CD14-positive monocyte (primary cell): ENCODE results near the gene MORC3. TPM values are rescaled to one million over a fixed set of nuclear protein-coding genes. Genes with fewer than 3 reads are reported as not detected.
"Not testable (repeated sequence)": the region's sequence is repeated elsewhere in the genome, so short reads cannot be mapped to it uniquely, and the experiment has no call there.

Experiments used
- DNase-seq, 3 donors: peaks; one replicate each; pipeline ENCODE4 v3.0.0-alpha.2; 2011 to 2022
- H2AFZ ChIP-seq: 2 replicates; pipeline ENCODE4 v1.6.0; 2012; ENCODE audit warnings: mild to moderate bottlenecking, low read depth, low read length, inconsistent platforms; ENCODE audit not compliant: insufficient read depth, poor library complexity, severe bottlenecking
- H3K27ac ChIP-seq, 2 donors: 1 replicate in 1 of 2; 2 replicates in 1 of 2; pipeline ENCODE4 v1.5.1; 2012 to 2013; ENCODE audit warnings: low read length in 2 of 2, control low read depth in 1 of 2, inconsistent platforms in 1 of 2, low read depth in 1 of 2, mild to moderate bottlenecking in 1 of 2
- H3K27me3 ChIP-seq, 2 donors: one replicate each; pipeline versions ENCODE4 v1.6.0 to v1.6.1; 2011 to 2013; ENCODE audit warnings: low read length in 2 of 2; ENCODE audit not compliant: control insufficient read depth in 2 of 2, insufficient read depth in 2 of 2
- H3K36me3 ChIP-seq, 2 donors: replicated peaks in 1 of 2; 1 replicate in 1 of 2; 2 replicates in 1 of 2; pipeline versions ENCODE4 v1.5.1 to v1.6.1; 2012 to 2013; ENCODE audit warnings: low read length in 2 of 2, control low read depth in 1 of 2, inconsistent platforms in 1 of 2, mild to moderate bottlenecking in 1 of 2; ENCODE audit not compliant: insufficient read depth in 2 of 2, control insufficient read depth in 1 of 2
- H3K4me1 ChIP-seq, 2 donors: 1 replicate in 1 of 2; 2 replicates in 1 of 2; pipeline versions ENCODE4 v1.5.1 to v1.6.1; 2012 to 2013; ENCODE audit warnings: low read length in 2 of 2, control low read depth in 1 of 2, inconsistent platforms in 1 of 2, mild to moderate bottlenecking in 1 of 2, moderate library complexity in 1 of 2; ENCODE audit not compliant: insufficient read depth in 2 of 2, control insufficient read depth in 1 of 2
- H3K4me2 ChIP-seq: replicated peaks from 2 replicates; pipeline ENCODE3; 2012; ENCODE audit warnings: low read length, moderate library complexity, mild to moderate bottlenecking; ENCODE audit not compliant: poor library complexity, severe bottlenecking; ENCODE audit errors: extremely low read depth
- H3K4me3 ChIP-seq, 3 experiments: fragments of 200-600 bp in 1 of 3; sonication (generic) in 1 of 3; replicated peaks in 1 of 3; 1 replicate in 2 of 3; 2 replicates in 1 of 3; pipeline ENCODE4 v1.5.1; 2011 to 2013; ENCODE audit warnings: low read length in 3 of 3, mild to moderate bottlenecking in 3 of 3, control low read depth in 2 of 3, low read depth in 2 of 3, inconsistent platforms in 1 of 3, moderate library complexity in 1 of 3
- H3K79me2 ChIP-seq: 2 replicates; pipeline ENCODE4 v1.6.0; 2012; ENCODE audit warnings: mild to moderate bottlenecking, control low read depth, inconsistent platforms, low read length, moderate library complexity; ENCODE audit not compliant: insufficient read depth
- H3K9ac ChIP-seq: 2 replicates; pipeline ENCODE4 v1.6.0; 2017; ENCODE audit warnings: low read length, mild to moderate bottlenecking; ENCODE audit not compliant: insufficient read depth, poor library complexity, severe bottlenecking
- H3K9me3 ChIP-seq, 2 donors: replicated peaks in 1 of 2; 1 replicate in 1 of 2; 2 replicates in 1 of 2; pipeline versions ENCODE4 v1.5.1 to v1.6.1; 2012 to 2013; ENCODE audit warnings: low read length in 2 of 2, control low read depth in 1 of 2; ENCODE audit not compliant: control insufficient read depth in 1 of 2, insufficient read depth in 1 of 2
- H4K20me1 ChIP-seq: 2 replicates; pipeline ENCODE4 v1.6.0; 2012; ENCODE audit warnings: mild to moderate bottlenecking, low read length, control low read depth, moderate library complexity; ENCODE audit not compliant: insufficient read depth
- H3K27ac Mint-ChIP-seq, 7 donors: one replicate each; pipeline ENCODE4 v1.8.0; 2020; ENCODE audit warnings: mild to moderate bottlenecking in 7 of 7, mixed read lengths in 7 of 7, moderate library complexity in 6 of 7, inconsistent platforms in 2 of 7
- H3K27me3 Mint-ChIP-seq, 3 donors: one replicate each; pipeline ENCODE4 v1.8.0; 2021 to 2022; ENCODE audit warnings: low read depth in 3 of 3, mild to moderate bottlenecking in 3 of 3, mixed read lengths in 3 of 3, moderate library complexity in 3 of 3, inconsistent platforms in 1 of 3
- H3K36me3 Mint-ChIP-seq, 2 donors: one replicate each; pipeline ENCODE4 v1.8.0; 2020; ENCODE audit warnings: mixed read lengths in 2 of 2, inconsistent platforms in 1 of 2, mild to moderate bottlenecking in 1 of 2
- H3K4me1 Mint-ChIP-seq: one replicate; pipeline ENCODE4 v1.8.0; 2020; ENCODE audit warnings: mild to moderate bottlenecking, mixed read lengths
- H3K4me3 Mint-ChIP-seq, 2 donors: one replicate each; pipeline ENCODE4 v1.8.0; 2020; ENCODE audit warnings: mild to moderate bottlenecking in 2 of 2, mixed read lengths in 2 of 2, moderate library complexity in 1 of 2
- H3K9me3 Mint-ChIP-seq, 7 donors: one replicate each; pipeline ENCODE4 v1.8.0; 2020 to 2022; ENCODE audit warnings: mixed read lengths in 7 of 7, mild to moderate bottlenecking in 6 of 7, moderate library complexity in 6 of 7, inconsistent platforms in 2 of 7
- CTCF ChIP-seq: fragments of 200-600 bp; IDR thresholded peaks from one replicate; pipeline ENCODE4 v1.8.0; 2022; ENCODE audit warnings: antibody characterized with exemption, mild to moderate bottlenecking
- WGBS: methylation state at CpG from one replicate; pipeline ENCODE4 v1.1.5; 2013; ENCODE audit warnings: missing lambda C conversion rate; ENCODE audit not compliant: insufficient coverage; 5-methylcytosine and 5-hydroxymethylcytosine counted together
- intact Hi-C, 2 donors: fragments of 100-400 bp; cut with micrococcal nuclease; formaldehyde crosslinking; loops; one replicate each; pipeline versions ENCODE4 v1.15.0 to v1.15.1; 2023
- polyA minus RNA-seq: library from RNA; depleted of rRNA, polyadenylated mRNA; stranded (reverse); fragments of >200 nt; gene quantifications from 2 replicates; pipeline ENCODE4 v1.2.3, GENCODE V29; 2012
- polyA plus RNA-seq, 3 donors: library from polyadenylated mRNA; depleted of rRNA in 1 of 3; unstranded in 2 of 3; stranded (reverse) in 1 of 3; fragments of 300-500 nt in 2 of 3; fragments of >200 nt in 1 of 3; fragmentation: Illumina TruSeq in 2 of 3; gene quantifications; 1 replicate in 2 of 3; 2 replicates in 1 of 3; pipeline ENCODE4 v1.2.3, GENCODE V29; 2012 to 2021
- total RNA-seq, 12 experiments: library from RNA in 1 of 12; stranded (reverse) in 1 of 12; fragments of 120-200 nt in 1 of 12; gene quantifications; one replicate each; pipeline ENCODE4 v1.2.4 and lab custom pipeline; 2013 to 2026; ENCODE audit warnings: mixed read lengths in 6 of 12, inconsistent platforms in 1 of 12

MORC3 gene
- 69.9 TPM for total RNA-seq (2013)
- polyA plus RNA-seq (10 to 100 TPM; 16.3 to 27.6 (median 25.5) TPM), polyA minus RNA-seq (21.6 and 30.2 TPM in 2 replicates), total RNA-seq (lab: John Stamatoyannopoulos, UW) (164 to 447 (median 280) reads per million in 11 experiments)

DNA sequence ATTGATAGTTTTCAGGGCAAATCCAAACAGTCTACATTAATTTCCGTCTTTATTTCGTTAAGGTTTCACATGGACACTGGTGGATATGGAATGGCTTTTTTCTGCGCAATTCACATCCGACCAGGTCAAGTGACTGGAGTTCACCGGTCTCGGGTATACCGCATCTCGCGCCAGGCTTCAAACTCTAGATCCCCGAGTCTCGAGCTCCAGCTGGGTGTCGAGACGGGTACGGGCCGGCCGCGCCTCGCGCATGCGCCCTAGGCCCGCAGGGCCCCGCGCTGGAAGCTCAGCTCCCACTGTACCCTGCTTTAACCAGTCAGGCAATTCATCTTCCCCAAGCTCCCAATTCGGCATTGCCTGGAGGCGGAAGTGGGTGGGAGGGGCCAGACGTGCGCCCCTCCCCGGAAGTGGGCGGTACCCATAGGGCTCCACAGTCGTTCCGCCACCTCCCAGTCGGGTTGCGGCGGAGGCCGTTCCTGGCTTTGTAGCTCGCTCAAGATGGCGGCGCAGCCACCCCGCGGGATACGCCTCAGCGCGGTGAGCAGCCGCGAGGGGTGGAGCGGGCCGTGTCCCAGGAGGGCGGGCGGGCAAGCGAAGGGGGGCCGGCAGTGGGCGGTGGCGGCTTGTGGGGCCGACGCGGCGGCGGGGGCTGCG is at the start of gene MORC3:
TSS of gene MORC3 (plus strand) at position 431 of the 654 bp plus-strand sequence. CDS start at position 499, 68 bp downstream.
- Histone ChIP-seq H3K9ac (peak within 1 kb of the TSS; percentile 97), H3K4me2 (peak within 1 kb of the TSS; percentile 74), H3K27ac (peak within 1 kb of the TSS; percentile 86 to 90), H3K4me3 (peak within 1 kb of the TSS; percentile 81 to 93 (median 89)), H3K36me3 (peaks cover 5 to 12% of the 10 kb centered on the region in 2 donors), H4K20me1 (peaks cover 39% of the 10 kb centered on the region), H3K79me2 (peaks cover 47% of the 10 kb centered on the region), H3K9me3 (peaks cover 0 to 4% of the 10 kb centered on the region in 2 donors), H3K27me3 (no peaks in the 10 kb centered on the region), H3K4me1 (peaks cover 36 to 43% of the 10 kb centered on the region in 2 donors), H2AFZ (peak within 1 kb of the TSS; percentile 80)
- H3K9me3 Mint-ChIP-seq: peaks cover 0 to 15% (median 5%) of the 10 kb centered on the region in 7 donors
- intact Hi-C loops: loop anchor here (5.0 to 10.0 kb wide), 2 partner anchors 165 to 248 kb away; partner anchors contain the start of genes CBR1 (in 1 of the 2) and DOP1B (in 1 of the 2)
- peak within 1 kb of the TSS; percentile 92 to 98 (median 98) for H3K27ac Mint-ChIP-seq
- H3K27me3 Mint-ChIP-seq: peaks cover 0 to 6% (median 2%) of the 10 kb centered on the region in 3 donors
- H3K4me1 Mint-ChIP-seq: peaks cover 36% of the 10 kb centered on the region
- H3K4me3 Mint-ChIP-seq: peak within 1 kb of the TSS; percentile 86 to 95
- H3K36me3 Mint-ChIP-seq: peaks cover 15 to 16% of the 10 kb centered on the region in 2 donors
- under 1% methylated on average over 52 of the region's 59 CpGs for WGBS
- TF ChIP-seq CTCF: no peak
- peak; percentile 99 to 100 (median 99) for DNase-seq

- H3K27ac ChIP-seq, H3K79me2 ChIP-seq, H4K20me1 ChIP-seq, H3K9ac ChIP-seq, H3K27me3 ChIP-seq, H3K27me3 Mint-ChIP-seq, H3K4me1 ChIP-seq, H3K4me2 ChIP-seq, H2AFZ ChIP-seq, intact Hi-C loops, H3K9me3 ChIP-seq, H3K4me3 Mint-ChIP-seq, H3K4me1 Mint-ChIP-seq, H3K4me3 ChIP-seq, DNase-seq: not testable (repeated sequence)
- peaks cover 64 to 94% of the 10 kb centered on the region in 2 donors for H3K36me3 Mint-ChIP-seq
- peaks cover 0 to 11% (median 4%) of the 10 kb centered on the region in 7 donors for H3K9me3 Mint-ChIP-seq
- H3K36me3 ChIP-seq: peaks cover 33 to 84% of the 10 kb centered on the region in 2 donors
- WGBS: 100% methylated on average over 9 of the region's 12 CpGs
- H3K27ac Mint-ChIP-seq: peak overlapping the region in 1 of 7 donors; percentile 25
Measured at GRCh38 chr21:36270786-36271695, 49.0 kb upstream of the MORC3 start.
